NCI-H446 (cell line): Measurements from ENCODE around the gene KBTBD4.

ENCODE experiments used
- DNase-seq, 2 experiments: peaks; one replicate each; lab custom pipeline; 2025; lab: John Stamatoyannopoulos, UW

KBTBD4 gene

DNA sequence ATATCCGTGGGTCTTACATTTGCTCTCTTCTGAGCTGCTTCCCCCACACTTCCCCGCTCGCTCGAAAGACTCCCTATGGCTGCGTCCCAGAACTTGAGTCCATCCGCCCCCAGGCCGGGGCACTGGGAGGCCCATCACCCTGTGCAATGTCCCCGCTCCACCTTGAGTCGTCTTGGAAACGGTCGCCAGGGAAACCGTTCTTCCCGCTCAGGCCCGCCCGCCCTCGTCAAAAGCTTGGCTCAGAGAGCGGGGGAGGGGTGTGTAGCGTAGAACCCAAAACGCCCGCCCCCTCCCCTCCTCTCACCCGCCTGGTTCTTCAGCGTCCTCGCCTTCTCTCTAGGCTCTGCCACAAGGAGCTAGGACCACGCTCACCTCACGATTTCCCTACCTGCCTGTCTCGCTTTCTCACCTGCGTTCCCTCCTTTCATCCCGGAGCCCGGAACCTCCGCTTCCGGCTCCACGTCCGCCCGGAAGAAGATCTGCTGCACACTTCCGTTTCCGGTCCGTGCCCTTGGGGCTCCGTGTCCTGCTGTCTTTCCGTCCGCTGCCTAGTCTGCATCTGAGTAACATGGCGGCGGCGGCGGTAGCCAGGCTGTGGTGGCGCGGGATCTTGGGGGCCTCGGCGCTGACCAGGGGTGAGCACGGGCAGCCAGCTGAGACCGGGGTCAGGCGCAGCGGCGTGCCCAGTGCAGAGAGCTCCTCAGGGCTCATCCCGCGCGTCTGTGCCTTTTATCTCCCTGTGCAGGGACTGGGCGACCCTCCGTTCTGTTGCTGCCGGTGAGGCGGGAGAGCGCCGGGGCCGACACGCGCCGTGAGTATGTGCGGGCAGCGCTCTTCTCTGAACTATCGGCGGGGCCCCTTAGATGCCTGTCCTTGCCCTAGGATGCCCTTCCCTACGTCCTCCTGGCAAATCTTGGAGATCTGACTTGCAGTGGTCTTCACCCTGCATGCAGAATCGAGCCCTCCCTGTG is at the start of gene KBTBD4, which contains the start of gene NDUFS3:
Gene KBTBD4, minus strand, starts transcription at position 447 of the 971 bp plus-strand sequence. Its CDS starts 19 bp downstream, at position 428.
Gene NDUFS3, plus strand, starts transcription at position 551 of the 971 bp plus-strand sequence. Its CDS starts 18 bp downstream, at position 569.
- DNase-seq, result peak; percentile 93 to 96

DNA sequence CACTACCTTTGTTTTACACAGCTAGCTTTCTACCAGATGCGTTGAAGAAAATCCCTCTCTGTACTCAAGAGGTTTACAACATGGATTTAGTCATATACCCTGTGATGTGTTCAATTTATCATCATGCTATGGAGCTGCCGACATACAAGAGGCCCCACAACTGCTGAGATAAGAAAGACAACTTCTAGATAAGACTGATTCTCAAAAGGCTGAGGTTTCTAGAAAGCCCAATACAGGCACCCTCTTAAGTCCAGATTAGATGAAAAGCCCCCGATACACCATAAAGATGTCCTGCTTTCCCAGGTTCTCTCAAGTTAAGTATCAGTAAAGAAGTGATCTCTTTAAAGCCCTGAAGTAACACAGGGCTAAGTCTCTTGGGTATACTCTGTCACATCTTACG is 49.3 kb upstream of the KBTBD4 start:
- no peak for DNase-seq

DNA sequence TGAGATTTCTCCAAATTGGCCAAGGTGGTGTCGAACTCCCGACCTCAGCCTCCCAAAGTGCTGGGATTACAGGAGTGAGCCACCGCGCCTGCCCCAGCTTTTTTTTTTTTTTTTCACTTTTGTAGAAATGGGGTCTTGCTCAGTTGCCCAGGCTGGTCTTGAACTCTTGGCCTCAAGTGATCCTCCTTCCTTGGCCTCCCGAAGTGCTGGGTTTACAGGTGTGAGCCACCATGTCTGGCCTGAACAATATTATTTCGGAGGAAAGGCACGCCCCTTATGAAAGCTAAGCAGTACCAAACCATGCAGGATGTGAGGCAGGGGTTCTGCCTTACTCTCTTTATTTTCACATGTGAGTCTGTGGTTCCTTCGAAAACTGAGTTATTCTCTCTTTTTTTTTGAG is 47.5 kb upstream of the KBTBD4 start:
- no peak for DNase-seq

DNA sequence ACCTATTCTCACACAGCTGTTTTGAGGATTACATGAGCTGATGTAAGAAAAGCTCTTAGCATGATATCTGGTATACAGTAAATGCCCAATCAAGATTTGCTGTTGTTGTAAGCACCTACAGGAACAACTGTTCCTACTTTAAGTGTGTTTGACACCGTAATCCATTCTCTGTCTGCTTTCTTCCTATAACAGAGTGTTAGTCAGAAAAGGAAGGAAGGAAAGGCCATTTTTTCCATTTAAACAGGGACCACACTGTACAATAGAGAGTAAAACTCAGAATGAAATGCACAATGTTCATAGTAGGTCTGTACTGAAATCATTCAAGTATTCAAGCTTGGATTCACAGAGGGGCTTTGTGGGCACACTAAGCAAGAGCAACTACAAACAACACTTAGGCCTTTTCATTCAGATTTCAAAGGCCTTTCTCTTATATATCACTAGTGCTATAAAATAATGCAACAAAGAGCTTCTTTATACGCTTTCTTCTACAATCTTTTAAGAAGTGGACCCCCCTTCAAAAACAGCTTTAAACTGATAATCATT is 42.1 kb upstream of the KBTBD4 start:
- DNase-seq, result no peak

DNA sequence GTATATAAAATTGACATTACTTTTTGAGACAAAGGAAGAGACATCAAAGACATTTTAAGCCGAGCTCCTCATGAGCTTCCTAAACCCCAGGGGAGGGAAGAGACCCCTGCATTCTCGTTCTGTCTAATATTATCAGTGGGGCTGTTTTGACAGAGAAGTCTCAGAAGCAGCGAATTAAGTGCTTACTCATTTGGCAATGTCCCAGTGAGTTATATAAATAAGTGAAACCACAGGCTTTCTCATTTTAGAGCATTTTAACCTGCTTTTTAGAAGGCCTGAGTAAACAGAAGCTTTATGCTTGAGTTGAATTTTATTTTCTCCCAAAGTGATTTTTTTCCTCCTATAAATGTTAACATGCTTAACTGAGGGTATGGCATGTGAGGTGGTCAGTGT is 38.6 kb upstream of the KBTBD4 start:
- DNase-seq, result no peak

DNA sequence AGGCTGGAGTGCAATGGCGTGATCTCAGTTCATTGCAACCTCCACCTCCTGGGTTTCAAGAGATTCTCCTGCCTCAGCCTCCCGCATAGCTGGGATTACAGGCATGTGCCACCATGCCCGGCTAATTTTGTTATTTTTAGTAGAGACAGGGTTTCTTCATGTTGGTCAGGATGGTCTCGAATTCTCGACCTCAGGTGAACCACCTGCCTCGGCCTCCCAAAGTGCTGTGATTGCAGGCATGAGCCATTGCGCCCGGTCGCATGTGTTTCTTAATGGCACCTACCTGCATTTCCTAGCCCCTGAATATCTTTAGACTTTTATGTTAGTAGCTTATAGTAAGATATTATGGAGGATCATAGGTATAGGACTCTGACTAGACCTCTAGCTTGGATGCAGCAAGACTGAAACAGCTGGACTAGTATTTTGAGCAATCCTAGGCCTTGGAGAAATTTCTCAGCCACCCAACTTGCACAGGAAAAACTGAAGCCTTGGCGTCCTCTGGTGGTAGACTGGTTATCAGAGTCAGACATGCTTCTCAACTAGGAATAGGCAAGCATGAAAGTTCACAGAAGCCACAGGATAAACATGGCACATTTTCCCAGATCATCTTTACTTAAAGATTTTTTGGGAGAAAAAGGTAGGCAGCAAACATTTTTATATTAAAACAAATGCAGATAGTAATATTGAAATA is 38.1 kb upstream of the KBTBD4 start:
- peak; percentile 39 to 66 for DNase-seq

DNA sequence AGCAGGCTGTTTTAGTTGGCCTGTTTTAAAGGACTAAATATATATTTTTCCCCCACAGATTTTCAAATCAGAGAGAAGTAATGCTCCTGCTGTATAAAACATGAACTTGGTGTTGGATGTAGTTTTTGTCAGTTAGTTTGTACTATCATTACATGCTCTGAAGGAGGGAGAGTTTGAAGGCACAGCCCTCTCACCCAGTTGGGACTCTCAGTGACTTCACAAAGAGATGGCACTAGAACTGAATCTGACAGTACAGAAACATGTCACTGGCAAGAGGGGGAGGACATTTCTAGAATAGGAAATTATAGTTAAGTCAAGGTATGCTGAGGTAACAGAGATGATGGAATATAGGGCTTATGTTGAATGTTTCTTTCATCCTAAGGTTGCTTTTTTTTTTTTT is 36.5 kb upstream of the KBTBD4 start:
- no peak for DNase-seq

DNA sequence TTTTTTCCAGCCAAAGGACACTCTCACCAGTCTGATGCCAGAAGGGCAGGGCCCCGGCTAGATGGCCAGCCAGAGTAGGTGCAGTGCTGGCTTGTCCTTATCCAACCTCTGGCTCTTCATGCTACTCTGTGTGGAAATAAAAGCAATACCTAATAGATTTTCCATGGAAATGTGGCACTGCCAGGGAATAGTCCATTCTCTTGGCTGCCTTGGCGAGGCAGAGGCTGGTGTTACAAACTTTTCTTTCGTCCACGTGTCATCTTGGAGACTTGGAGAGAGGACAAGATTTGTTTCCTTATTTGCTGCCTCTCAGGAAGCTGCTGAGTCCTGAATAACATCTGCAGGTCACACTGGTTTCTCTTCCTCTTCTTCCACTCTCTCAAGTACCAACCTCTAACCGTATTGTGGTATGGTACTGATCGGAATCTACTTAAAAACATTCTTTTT is 32.6 kb upstream of the KBTBD4 start:
- DNase-seq, result no peak

DNA sequence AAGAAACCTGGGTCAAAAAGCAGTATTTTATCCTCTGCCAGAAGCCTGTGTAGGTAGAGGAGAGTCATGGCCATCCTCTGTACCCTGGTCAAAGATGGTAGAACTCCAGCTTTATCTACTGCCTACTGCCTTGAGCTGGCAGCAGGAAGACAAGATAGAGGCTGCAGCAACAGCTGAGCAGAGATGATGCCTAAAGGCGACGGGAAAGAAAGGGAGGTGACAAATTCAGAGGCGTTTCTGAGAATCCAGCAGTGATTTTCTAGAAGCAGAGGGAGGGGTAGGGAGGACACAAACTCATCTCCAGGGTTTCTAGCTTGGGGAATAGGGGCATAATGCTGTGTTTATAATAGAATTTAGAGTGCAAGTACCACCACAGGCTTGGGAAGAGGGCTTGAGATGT is 30.9 kb upstream of the KBTBD4 start:
- DNase-seq, result no peak

DNA sequence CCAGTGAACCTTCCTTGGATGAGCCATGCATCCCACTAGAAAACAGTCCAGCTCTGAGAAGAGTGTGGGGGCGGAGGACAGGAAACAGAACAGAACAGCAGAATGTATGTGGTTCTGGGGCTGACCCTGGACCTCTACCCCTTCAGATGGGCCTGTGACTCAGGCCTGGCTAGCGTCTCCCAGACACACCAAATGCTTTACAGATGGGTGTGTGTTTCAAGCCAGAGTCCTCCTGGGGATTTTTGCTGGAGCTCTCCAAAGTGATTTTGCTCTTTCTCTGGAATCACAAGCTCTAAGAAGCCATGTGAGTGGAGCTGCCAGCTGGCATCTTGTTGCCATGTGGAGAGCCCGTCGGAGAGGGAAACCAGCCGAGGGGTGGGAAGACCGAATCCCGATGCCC is 28.6 kb upstream of the KBTBD4 start:
- peak in 1 of 2 experiments; percentile 71 for DNase-seq

DNA sequence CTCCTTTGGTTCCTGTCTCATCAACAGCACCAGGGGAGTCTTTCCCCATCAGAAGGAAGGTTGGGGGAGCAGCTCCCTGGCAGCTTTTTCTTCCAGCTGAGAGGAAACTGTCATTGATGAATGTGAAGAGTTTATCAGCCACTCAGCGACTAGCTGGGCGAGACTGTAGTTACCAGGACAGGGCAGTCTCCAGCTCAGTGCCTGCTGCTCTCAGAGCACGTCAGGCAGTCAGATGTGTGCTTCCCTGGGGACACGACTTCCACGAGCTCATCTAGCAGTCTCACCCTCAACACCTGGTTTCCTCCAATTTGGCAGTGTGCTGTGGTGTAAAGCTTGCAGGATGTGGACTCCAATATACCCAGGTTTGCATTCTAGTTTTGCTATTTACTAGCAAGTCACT is 28.0 kb upstream of the KBTBD4 start:
- no peak for DNase-seq

DNA sequence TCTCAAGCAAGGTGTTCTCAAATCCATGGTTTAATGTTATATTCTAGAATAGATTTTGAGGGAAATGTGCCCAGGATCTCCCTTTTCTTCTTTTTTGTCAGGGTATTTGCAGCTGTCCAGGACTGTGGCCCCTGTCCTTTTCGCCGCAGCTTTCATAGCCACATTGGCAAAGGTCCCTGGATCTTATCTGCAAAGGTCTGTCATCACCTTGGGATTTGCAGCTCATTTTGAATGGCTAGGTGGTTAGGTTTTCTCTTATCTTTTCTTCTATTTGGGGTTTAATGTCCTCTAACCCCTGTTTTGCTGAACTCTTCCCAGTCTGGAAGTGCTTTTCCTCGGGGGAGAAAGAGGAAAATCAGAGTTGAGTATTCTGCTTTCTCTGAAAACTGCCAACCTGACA is 27.2 kb upstream of the KBTBD4 start:
- no peak for DNase-seq

DNA sequence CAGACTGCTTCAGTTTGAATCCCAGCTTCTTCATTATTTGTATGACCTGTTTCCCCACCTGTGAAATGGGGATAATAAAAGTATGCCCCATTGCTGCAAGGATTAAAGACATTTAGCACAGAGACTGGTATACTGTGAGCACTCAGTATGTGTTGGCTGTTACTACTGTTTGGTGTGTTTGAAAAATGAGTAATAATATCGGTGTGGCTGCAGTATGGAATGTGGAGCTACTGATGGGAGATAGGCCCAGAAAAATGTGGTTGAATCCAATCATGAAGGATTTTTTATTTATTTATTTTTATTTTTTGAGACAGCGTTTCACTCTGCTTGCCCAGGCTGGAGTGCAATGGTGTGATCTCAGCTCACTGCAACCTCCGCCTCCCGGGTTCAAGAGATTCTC is 24.5 kb upstream of the KBTBD4 start:
- no peak for DNase-seq

DNA sequence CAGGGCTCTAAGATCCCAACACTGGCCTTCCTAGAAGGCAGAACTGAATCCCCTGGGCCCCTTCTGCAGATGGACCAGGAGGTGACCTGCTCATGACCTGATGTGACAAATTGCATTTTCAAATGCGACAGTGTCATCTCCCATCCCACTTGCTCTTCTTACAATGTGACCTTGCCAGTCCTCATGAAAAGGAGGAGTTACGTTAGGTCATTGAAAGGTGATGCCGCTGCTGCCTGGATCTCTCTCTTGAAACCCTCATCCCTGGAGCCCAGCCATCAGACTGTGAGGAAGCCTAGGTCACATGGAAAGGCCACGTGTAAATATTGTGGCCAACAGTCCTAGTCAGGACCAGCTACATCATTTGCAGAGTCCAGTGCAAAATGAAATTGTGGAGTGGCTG is 21.1 kb upstream of the KBTBD4 start:
- no peak for DNase-seq

DNA sequence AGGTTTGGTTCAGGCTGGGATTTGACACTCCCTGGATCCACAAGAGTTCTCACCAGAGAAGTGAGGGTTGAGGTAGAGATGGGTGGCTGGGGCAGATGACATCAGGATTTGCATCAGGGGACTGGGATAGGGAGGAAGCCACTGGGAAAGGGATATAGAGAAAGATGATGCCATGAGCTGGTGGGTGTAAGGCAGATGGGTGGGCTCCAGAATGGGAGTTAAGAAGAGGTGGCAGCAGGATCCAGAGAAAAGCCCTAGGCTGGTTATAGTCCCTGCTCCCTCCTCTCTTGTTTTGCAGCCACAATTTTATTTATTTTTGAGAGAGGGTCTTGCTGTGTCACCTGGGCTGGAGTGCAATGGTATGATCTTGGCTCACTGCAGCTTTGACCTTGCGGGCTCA is 17.2 kb upstream of the KBTBD4 start:
- DNase-seq, result no peak

DNA sequence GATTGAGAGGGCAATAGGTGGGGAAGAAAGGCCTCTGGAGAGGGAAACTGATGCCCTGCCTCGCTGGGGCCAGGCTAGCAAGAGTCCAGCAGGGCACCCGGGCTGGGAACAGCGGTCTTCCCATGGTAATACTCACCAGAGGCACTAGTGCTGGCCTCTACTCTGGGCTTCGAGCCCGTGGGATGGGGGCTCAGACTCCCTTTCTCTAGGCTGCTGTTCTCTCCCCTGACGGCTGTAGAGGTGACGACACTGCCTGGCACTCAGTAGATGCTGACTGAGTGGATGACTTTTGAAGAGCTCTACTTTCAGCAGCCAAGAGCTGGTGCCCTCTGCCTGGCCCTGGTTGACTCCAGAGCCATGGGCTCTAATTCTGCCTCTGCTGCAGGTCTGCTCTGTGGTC is 16.3 kb upstream of the KBTBD4 start:
- DNase-seq, result no peak

DNA sequence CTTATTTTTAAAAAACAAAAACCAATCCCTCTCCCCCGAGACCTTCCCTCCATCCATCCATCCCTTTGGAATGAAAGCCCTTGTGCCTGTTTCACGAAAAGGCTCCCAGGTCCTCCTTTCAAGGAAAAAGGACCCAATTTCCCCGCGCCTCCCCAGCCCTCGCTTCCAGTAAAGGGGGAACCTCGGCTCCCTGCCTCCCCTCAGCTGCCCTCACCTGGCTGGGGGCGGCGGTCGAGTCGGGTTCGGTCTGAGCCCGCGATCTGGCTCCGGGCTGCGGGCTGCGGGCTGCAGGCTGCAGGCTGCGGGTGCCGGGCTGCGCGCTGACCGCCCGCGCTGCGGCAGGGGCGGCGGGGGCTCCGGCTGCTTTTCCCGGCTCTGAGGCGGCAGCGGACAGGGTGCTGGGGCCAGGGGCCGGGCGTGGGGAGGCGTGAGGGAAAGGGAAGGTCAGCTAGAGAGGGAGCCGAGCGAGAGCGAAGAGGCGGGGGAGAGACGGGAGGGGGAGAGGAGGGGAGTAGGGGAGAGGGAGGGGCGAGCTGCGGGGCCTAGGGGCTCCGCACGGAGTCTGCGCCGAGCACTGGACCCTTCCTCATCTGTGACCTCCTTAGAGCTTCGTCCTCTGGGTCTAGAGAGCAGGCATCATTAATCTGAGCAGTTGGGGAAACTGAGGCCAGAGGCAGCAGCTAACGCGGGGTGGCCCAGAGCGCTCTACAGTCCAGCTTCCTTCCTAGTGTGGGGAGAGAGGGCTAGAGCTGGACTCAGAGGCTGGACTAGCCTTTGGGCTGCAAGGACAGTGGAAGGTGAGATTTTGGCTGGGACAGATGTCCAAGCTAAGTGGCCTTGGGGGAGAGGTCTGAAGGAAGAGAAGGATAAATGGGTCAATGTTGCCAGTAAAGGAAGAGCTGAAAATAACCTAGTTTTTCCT is 15.4 kb upstream of the KBTBD4 start, which contains the start of gene C1QTNF4:
Gene C1QTNF4, minus strand, starts transcription at position 478 of the 922 bp plus-strand sequence. CDS start 3,601 bp downstream, outside the sequence.
- DNase-seq, result no peak

DNA sequence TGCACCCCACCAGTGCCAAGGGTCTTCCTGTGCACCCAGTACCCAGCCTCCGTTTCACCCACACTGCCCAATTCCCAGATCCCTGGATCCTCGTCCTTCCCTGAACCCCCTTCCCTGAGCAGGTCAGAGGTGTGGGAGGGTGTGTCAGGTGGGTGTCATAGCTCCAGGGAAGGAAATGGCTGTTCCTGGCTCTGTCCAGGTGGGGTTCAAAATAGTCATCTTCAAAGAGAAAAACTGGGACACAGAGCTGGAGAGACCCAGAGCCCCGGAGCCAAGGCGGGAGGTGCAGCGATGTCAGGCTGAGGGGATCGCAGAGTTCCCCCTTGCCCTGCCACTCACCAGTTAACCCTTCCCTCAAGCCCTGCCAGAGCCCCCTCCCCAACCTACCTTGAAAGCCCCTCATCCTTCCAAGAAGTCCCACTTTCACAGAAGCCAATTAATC is 14.7 kb upstream of the KBTBD4 start:
- no peak for DNase-seq

DNA sequence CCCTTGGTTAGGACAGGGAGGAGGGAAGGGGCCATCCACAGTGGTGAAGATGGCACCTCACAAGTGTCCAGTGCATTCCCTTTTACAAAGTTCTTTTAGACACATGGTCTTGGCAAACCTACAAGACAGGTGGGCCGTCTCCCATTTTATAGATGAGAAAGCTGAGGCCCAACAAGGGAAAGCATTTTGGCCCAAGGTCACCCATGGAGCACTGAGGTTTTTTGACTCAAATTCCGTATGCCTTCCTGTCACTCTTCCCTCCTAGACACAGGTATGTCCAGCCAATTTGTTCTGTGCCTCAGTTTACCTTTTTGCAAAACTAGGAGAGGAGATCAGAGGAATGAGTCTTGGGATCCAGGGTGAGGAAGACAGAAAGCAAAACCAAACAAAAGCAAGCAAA is 14.2 kb upstream of the KBTBD4 start:
- DNase-seq, result no peak

DNA sequence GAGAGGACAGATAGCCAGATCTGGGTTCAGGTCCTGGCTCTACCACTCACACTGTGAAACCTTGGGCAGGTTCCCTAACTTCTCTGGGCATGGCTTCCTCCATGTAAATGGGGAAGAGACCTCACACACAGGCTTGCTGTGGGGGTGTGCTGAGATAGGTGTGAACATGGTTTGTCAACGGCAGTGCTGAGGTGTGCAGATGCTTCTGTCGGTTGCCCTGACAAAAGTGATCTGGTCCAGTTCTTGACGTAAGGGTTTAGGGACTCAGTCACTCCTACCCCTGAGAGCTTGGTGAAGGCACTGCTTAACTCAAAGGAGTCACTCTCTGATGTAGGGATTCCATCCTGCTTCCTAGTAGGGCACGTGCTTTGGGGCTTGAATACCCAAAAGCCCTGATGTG is 13.5 kb upstream of the KBTBD4 start:
- DNase-seq, result no peak

DNA sequence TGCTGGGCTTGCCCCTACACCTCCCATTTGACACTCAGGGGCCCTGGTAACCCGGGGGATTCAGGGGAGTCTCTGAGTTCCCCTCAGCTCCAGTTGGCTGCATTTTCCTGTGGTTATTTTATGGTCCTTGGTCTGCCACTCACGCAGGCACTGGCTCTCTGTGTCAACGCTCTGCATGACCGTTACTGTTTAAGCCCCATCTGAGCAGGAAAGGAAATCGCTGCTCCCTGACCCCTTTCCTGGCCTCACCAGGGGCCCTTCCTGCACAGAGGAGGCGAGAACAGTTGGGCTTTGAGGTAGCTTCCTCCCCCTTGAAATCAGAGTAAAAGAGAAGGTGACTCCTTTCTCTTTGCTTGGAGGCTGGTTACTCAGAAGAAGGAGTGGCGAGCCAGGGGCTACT is 13.0 kb upstream of the KBTBD4 start:
- DNase-seq, result no peak
